Trophoblast cell (in vitro differentiated cells and primary cell): ENCODE results near the gene PRRT3.

Source experiments
- DNase-seq, 2 donors: peaks; one replicate each; pipeline ENCODE4 v3.0.0-alpha.2; 2016
- H2AFZ ChIP-seq: 2 replicates; pipeline ENCODE4 v1.6.1; 2013; ENCODE audit warnings: low read length, moderate library complexity, mild to moderate bottlenecking; ENCODE audit not compliant: insufficient read depth, poor library complexity
- H2AK5ac ChIP-seq: 2 replicates; pipeline ENCODE4 v1.6.1; 2013; ENCODE audit warnings: mild to moderate bottlenecking, low read length
- H2BK120ac ChIP-seq: 2 replicates; pipeline ENCODE4 v1.6.1; 2013; ENCODE audit warnings: low read length, mild to moderate bottlenecking, moderate library complexity; ENCODE audit not compliant: insufficient read depth, poor library complexity
- H2BK12ac ChIP-seq: 2 replicates; pipeline ENCODE4 v1.6.1; 2013; ENCODE audit warnings: mild to moderate bottlenecking, low read length, moderate library complexity
- H2BK5ac ChIP-seq: 2 replicates; pipeline ENCODE4 v1.6.1; 2013; ENCODE audit warnings: low read length, low read depth, moderate library complexity, mild to moderate bottlenecking; ENCODE audit not compliant: poor library complexity
- H3K14ac ChIP-seq: 2 replicates; pipeline ENCODE4 v1.6.1; 2013; ENCODE audit warnings: mild to moderate bottlenecking, low read length
- H3K18ac ChIP-seq: 2 replicates; pipeline ENCODE4 v1.6.1; 2013; ENCODE audit warnings: mild to moderate bottlenecking, low read length
- H3K23ac ChIP-seq: 2 replicates; pipeline ENCODE4 v1.6.1; 2013; ENCODE audit warnings: low read length
- H3K27ac ChIP-seq: 2 replicates; pipeline ENCODE4 v1.5.1; 2013; ENCODE audit warnings: low read depth, mild to moderate bottlenecking, inconsistent platforms, low read length, moderate library complexity
- H3K27me3 ChIP-seq: 2 replicates; pipeline ENCODE4 v1.6.1; 2013; ENCODE audit warnings: inconsistent platforms, mild to moderate bottlenecking, low read length, moderate library complexity; ENCODE audit not compliant: insufficient read depth
- H3K36me3 ChIP-seq, 2 experiments: 1 replicate in 1 of 2; 2 replicates in 1 of 2; pipeline ENCODE4 v1.6.1; 2013; ENCODE audit warnings: low read length in 2 of 2, mild to moderate bottlenecking in 2 of 2, moderate library complexity in 1 of 2; ENCODE audit not compliant: insufficient read depth in 2 of 2, control insufficient read depth in 1 of 2
- H3K4ac ChIP-seq: 2 replicates; pipeline ENCODE4 v1.6.1; 2013; ENCODE audit warnings: low read depth, mild to moderate bottlenecking, low read length, moderate library complexity
- H3K4me1 ChIP-seq, 2 experiments: 1 replicate in 1 of 2; 2 replicates in 1 of 2; pipeline ENCODE4 v1.6.1; 2013; ENCODE audit warnings: low read length in 2 of 2, mild to moderate bottlenecking in 2 of 2, moderate library complexity in 1 of 2; ENCODE audit not compliant: insufficient read depth in 2 of 2, control insufficient read depth in 1 of 2
- H3K4me2 ChIP-seq: 2 replicates; pipeline ENCODE4 v1.6.1; 2013; ENCODE audit warnings: inconsistent platforms, mild to moderate bottlenecking, low read length, moderate library complexity
- H3K4me3 ChIP-seq: 2 replicates; pipeline ENCODE4 v1.5.1; 2013; ENCODE audit warnings: mild to moderate bottlenecking, low read depth, low read length, inconsistent platforms
- H3K79me1 ChIP-seq: one replicate; pipeline ENCODE4 v1.6.1; 2013; ENCODE audit warnings: low read length
- H3K79me2 ChIP-seq: 2 replicates; pipeline ENCODE4 v1.6.1; 2013; ENCODE audit warnings: low read length, mild to moderate bottlenecking; ENCODE audit not compliant: control insufficient read depth, insufficient read depth, poor library complexity
- H3K9ac ChIP-seq: 2 replicates; pipeline ENCODE4 v1.6.1; 2013; ENCODE audit warnings: mild to moderate bottlenecking, low read length
- H3K9me3 ChIP-seq: 2 replicates; pipeline ENCODE4 v1.6.1; 2013; ENCODE audit warnings: low read depth, mild to moderate bottlenecking, control low read depth, inconsistent platforms, low read length; ENCODE audit not compliant: insufficient read depth
- H4K12ac ChIP-seq: 2 replicates; pipeline ENCODE4 v1.6.1; 2013; ENCODE audit warnings: low read depth, mild to moderate bottlenecking, low read length, moderate library complexity
- H4K8ac ChIP-seq: 2 replicates; pipeline ENCODE4 v1.6.1; 2013; ENCODE audit warnings: low read depth, mild to moderate bottlenecking, low read length, moderate library complexity
- H4K91ac ChIP-seq: one replicate; pipeline ENCODE4 v1.6.1; 2013; ENCODE audit warnings: low read depth, mild to moderate bottlenecking, low read length, moderate library complexity
- WGBS: extraction: QIAGEN DNeasy Blood & Tissue Kit; methylation state at CpG from one replicate; pipeline ENCODE4 v1.1.7; 2013; ENCODE audit warnings: missing lambda C conversion rate; ENCODE audit not compliant: insufficient read length, insufficient coverage; ENCODE audit errors: extremely low coverage; 5-methylcytosine and 5-hydroxymethylcytosine counted together

The PRRT3 gene

GRCh38 chr3:9946112-9947024, 5.8 kb downstream of the PRRT3 start:
- peak overlapping the region; percentile 23 for H2AK5ac ChIP-seq
- H4K8ac ChIP-seq, result peak overlapping the region; percentile 99
- H3K14ac ChIP-seq, result peak overlapping the region; percentile 88
- peak overlapping the region; percentile 50 for H4K91ac ChIP-seq
- H3K36me3 ChIP-seq, result peaks cover 12 to 18% of the 10 kb centered on the region in 2 experiments
- WGBS, result no CpG with 5 or more reads among the region's 90 CpGs
- peak overlapping the region; percentile 30 for H3K4ac ChIP-seq
- peaks cover 2% of the 10 kb centered on the region for H3K79me2 ChIP-seq
- H3K27ac ChIP-seq, result no peak overlapping the region
- no peak overlapping the region for H2BK12ac ChIP-seq
- H3K9ac ChIP-seq, result peak overlapping the region; percentile 72
- peak overlapping the region; percentile 88 for H3K18ac ChIP-seq
- H3K79me1 ChIP-seq, result peaks cover 8% of the 10 kb centered on the region
- H3K4me3 ChIP-seq, result peak overlapping the region; percentile 76
- no peak overlapping the region for H2BK5ac ChIP-seq
- peak overlapping the region; percentile 81 for H3K4me2 ChIP-seq
- peak; percentile 75 to 82 for DNase-seq
- H3K4me1 ChIP-seq, result peaks cover 12 to 14% of the 10 kb centered on the region in 2 experiments
- peak overlapping the region; percentile 71 for H4K12ac ChIP-seq
- H2AFZ ChIP-seq, result peak overlapping the region; percentile 90
- no peaks in the 10 kb centered on the region for H3K9me3 ChIP-seq
- H2BK120ac ChIP-seq, result peak overlapping the region; percentile 73
- no peaks in the 10 kb centered on the region for H3K27me3 ChIP-seq
- no peak overlapping the region for H3K23ac ChIP-seq

DNA sequence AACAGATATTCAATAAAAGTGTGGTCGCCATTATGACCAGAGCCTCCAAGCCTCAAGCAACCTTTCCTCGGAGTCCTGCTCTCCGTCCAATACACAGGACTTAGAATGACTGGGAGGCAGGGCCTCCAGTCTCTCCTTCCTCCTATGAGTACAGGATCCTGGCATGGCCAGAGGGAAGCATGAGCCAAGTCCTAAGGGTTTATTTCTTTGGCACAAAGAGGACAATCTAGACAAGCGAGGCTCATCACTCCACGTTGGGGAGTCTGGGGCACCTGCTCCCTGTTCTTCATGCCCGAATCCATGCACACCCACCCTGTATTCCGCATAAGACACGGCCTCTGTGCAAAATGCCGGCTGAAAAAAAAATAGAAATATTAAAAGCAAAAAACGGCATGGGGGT, 6.8 kb downstream of the PRRT3 start:
- Histone ChIP-seq H4K12ac (no peak overlapping the region), H3K9me3 (no peaks in the 10 kb centered on the region), H2AK5ac (no peak overlapping the region), H2BK12ac (no peak overlapping the region), H3K79me2 (peaks cover 2% of the 10 kb centered on the region), H3K27me3 (no peaks in the 10 kb centered on the region), H4K8ac (no peak overlapping the region), H3K79me1 (peaks cover 8% of the 10 kb centered on the region), H3K18ac (no peak overlapping the region), H3K4me2 (no peak overlapping the region), H2BK120ac (no peak overlapping the region), H3K14ac (no peak overlapping the region), H2BK5ac (no peak overlapping the region), H4K91ac (no peak overlapping the region), H3K9ac (no peak overlapping the region), H3K4me3 (no peak overlapping the region), H3K4me1 (peaks cover 12 to 14% of the 10 kb centered on the region in 2 experiments), H3K36me3 (peaks cover 16 to 24% of the 10 kb centered on the region in 2 experiments), H3K27ac (no peak overlapping the region), H3K23ac (no peak overlapping the region), H2AFZ (no peak overlapping the region), H3K4ac (no peak overlapping the region)
- DNase-seq, result no peak
- no CpG with 5 or more reads among the region's 10 CpGs for WGBS

DNA sequence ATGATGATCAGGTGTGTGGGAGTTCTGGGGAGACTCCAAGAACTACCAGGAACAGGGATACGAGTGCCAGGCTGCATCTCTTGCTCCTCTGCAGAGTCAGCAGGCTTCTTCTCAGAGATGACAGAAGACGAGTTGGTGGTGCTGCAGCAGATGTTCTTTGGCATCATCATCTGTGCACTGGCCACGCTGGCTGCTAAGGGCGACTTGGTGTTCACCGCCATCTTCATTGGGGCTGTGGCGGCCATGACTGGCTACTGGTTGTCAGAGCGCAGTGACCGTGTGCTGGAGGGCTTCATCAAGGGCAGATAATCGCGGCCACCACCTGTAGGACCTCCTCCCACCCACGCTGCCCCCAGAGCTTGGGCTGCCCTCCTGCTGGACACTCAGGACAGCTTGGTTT, 7.9 kb downstream of the PRRT3 start:
- Histone ChIP-seq H3K14ac (no peak overlapping the region), H3K9me3 (no peaks in the 10 kb centered on the region), H3K79me2 (peaks cover 2% of the 10 kb centered on the region), H3K36me3 (peaks cover 16 to 24% of the 10 kb centered on the region in 2 experiments), H3K4me2 (no peak overlapping the region), H3K23ac (no peak overlapping the region), H4K8ac (no peak overlapping the region), H2BK120ac (no peak overlapping the region), H3K4me3 (no peak overlapping the region), H3K18ac (no peak overlapping the region), H4K91ac (no peak overlapping the region), H2AK5ac (no peak overlapping the region), H4K12ac (no peak overlapping the region), H2BK5ac (no peak overlapping the region), H3K4ac (no peak overlapping the region), H2BK12ac (no peak overlapping the region), H3K4me1 (peaks cover 12 to 14% of the 10 kb centered on the region in 2 experiments), H3K27ac (no peak overlapping the region), H3K9ac (no peak overlapping the region), H3K79me1 (peaks cover 8% of the 10 kb centered on the region), H3K27me3 (no peaks in the 10 kb centered on the region), H2AFZ (no peak overlapping the region)
- no CpG with 5 or more reads among the region's 11 CpGs for WGBS
- no peak for DNase-seq

- H3K14ac ChIP-seq, result no peak overlapping the region
- no peak overlapping the region for H2AK5ac ChIP-seq
- no peak overlapping the region for H3K9ac ChIP-seq
- no CpG with 5 or more reads among the region's 11 CpGs for WGBS
- no peak overlapping the region for H3K27ac ChIP-seq
- H3K18ac ChIP-seq, result no peak overlapping the region
- H3K79me1 ChIP-seq, result peaks cover 8% of the 10 kb centered on the region
- no peak overlapping the region for H3K4me3 ChIP-seq
- no peak overlapping the region for H2BK120ac ChIP-seq
- peaks cover 2% of the 10 kb centered on the region for H3K79me2 ChIP-seq
- H4K8ac ChIP-seq, result no peak overlapping the region
- no peak overlapping the region for H2BK5ac ChIP-seq
- no peak overlapping the region for H4K91ac ChIP-seq
- H3K9me3 ChIP-seq, result no peaks in the 10 kb centered on the region
- DNase-seq, result peak in 1 of 2 donors; percentile 38
- H3K23ac ChIP-seq, result no peak overlapping the region
- no peak overlapping the region for H3K4ac ChIP-seq
- H3K27me3 ChIP-seq, result no peaks in the 10 kb centered on the region
- peaks cover 12 to 14% of the 10 kb centered on the region in 2 experiments for H3K4me1 ChIP-seq
- H2AFZ ChIP-seq, result no peak overlapping the region
- H3K36me3 ChIP-seq, result peaks cover 16 to 24% of the 10 kb centered on the region in 2 experiments
- H3K4me2 ChIP-seq, result no peak overlapping the region
- H4K12ac ChIP-seq, result no peak overlapping the region
- no peak overlapping the region for H2BK12ac ChIP-seq
These were observed 9.1 kb downstream of the PRRT3 start for GRCh38 chr3:9942934-9943690.
